Ectodermal cell (in vitro differentiated cells): ENCODE results near the gene R3HDM4.

Experiments used
- H3K27ac ChIP-seq: 2 replicates; pipeline ENCODE4 v1.7.0; 2013; ENCODE audit warnings: mild to moderate bottlenecking, low read depth, low read length; ENCODE audit not compliant: insufficient read depth, poor library complexity, severe bottlenecking
- H3K27me3 ChIP-seq: 2 replicates; pipeline ENCODE4 v1.7.0; 2013; ENCODE audit warnings: mild to moderate bottlenecking, low read length; ENCODE audit not compliant: insufficient read depth, control insufficient read depth, poor library complexity, severe bottlenecking
- H3K36me3 ChIP-seq: one replicate; pipeline ENCODE4 v1.7.0; 2013; ENCODE audit warnings: low read length; ENCODE audit not compliant: control insufficient read depth, insufficient read depth
- H3K4me1 ChIP-seq: one replicate; pipeline ENCODE4 v1.7.0; 2013; ENCODE audit warnings: low read length; ENCODE audit not compliant: control insufficient read depth, insufficient read depth
- H3K4me3 ChIP-seq: 2 replicates; pipeline ENCODE4 v1.7.0; 2013; ENCODE audit warnings: low read depth, low read length, control low read depth; ENCODE audit not compliant: insufficient read depth
- H3K9me3 ChIP-seq: 2 replicates; pipeline ENCODE4 v1.7.0; 2013; ENCODE audit warnings: mild to moderate bottlenecking, low read length, moderate library complexity; ENCODE audit not compliant: control insufficient read depth
- WGBS, 2 experiments: methylation state at CpG; one replicate each; pipeline ENCODE4 v1.1.7; 2013; ENCODE audit warnings: missing lambda C conversion rate in 2 of 2; 5-methylcytosine and 5-hydroxymethylcytosine counted together

R3HDM4 gene

DNA sequence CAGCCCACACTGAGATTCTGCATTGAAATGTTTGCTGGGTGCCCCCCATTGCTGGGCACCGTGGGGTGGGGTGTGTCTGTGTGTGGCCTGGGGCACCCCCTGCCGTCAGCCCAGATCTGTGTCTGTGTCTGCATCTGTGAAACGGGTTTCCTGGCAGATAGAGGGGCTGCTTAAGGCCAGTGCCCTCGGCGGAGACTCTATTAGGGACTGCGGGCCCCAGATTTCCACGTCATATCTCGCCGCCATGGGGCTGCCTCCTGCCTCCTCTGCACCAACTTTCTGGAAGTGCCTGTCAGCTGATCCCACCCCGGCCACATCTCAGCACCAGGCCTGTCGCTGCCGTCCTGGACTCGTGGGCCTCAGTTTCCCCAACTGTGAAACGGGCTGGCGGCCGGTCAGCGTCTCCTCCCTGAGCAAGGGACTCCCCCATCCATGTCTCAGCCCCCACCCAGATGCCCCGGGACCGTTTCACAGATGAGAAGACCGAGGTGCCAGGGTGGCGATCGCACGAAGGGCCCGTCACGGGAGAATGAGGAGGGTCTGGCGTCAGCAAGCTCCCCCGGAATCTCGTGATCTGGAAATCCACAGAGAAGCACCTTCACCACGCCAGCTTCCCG lies 34.2 kb upstream of the R3HDM4 start:
- WGBS, 2 experiments = 95 to 96% methylated on average over 30 of the region's 30 CpGs
- no peaks in the 10 kb centered on the region for H3K4me1 ChIP-seq
- H3K9me3 ChIP-seq = no peaks in the 10 kb centered on the region
- no peak overlapping the region for H3K4me3 ChIP-seq
- peaks cover 8% of the 10 kb centered on the region for H3K36me3 ChIP-seq
- no peaks in the 10 kb centered on the region for H3K27me3 ChIP-seq
- H3K27ac ChIP-seq = no peak overlapping the region

GRCh38 chr19:945401-946252 lies 32.6 kb upstream of the R3HDM4 start:
- Histone ChIP-seq H3K27me3 (no peaks in the 10 kb centered on the region), H3K9me3 (no peaks in the 10 kb centered on the region), H3K4me1 (no peaks in the 10 kb centered on the region), H3K27ac (no peak overlapping the region), H3K36me3 (peaks cover 8% of the 10 kb centered on the region), H3K4me3 (no peak overlapping the region)
- WGBS, 2 experiments = 94% methylated on average over 36 to 37 of the region's 37 CpGs

DNA sequence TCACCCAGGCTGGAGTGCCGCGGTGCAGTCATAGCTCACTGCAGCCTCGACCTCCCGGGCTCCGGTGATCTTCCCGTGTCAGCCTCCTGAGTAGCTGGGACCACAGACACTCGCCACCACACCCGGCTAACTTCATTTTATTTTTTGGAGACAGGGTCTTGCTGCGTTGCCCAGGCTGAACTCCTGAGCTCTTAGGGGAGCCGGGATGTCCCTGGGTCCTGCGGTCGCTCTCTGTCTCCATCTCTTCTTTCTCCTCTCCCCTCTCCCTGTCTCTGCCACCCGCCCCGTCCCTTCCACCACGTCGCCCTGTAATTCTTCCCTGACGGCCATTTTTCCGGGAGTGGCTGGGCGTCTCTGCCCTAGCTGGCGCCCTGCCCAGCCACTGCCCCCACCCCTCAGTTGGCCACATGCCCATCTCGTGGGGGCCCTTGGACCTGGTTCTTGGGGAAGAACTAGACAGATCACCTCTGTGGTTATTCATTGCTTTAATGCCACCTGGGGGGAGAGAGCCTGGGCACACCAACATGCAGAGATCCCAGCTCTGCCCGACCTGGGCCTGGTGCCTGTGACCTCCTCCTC lies 31.7 kb upstream of the R3HDM4 start:
- H3K9me3 ChIP-seq = no peaks in the 10 kb centered on the region
- 92 to 94% methylated on average over 22 of the region's 22 CpGs for WGBS, 2 experiments
- no peaks in the 10 kb centered on the region for H3K27me3 ChIP-seq
- H3K27ac ChIP-seq = no peak overlapping the region
- no peak overlapping the region for H3K4me3 ChIP-seq
- peaks cover 8% of the 10 kb centered on the region for H3K36me3 ChIP-seq
- H3K4me1 ChIP-seq = no peaks in the 10 kb centered on the region

DNA sequence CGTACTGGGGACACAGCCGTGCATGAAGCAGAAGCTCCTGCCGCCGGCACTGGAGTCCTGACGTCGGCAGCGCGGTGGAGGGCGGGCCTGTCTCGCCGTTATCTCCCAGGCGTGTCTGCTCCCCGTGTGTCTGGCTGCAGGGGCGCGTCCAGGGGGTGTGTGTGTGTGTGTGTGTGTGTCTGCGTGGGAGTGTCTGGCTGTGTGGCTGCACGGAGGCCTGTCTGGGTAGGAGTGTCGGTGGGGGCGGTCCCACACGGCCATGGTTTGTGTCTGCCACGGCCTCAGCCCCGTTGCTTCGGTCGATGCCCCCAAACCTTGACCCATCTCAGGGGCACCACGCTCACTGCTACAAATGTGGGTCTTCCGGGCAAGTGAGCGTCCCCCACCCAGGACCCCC lies 31.1 kb upstream of the R3HDM4 start:
- H3K36me3 ChIP-seq = peaks cover 13% of the 10 kb centered on the region
- no peaks in the 10 kb centered on the region for H3K4me1 ChIP-seq
- WGBS, 2 experiments = 95% methylated on average over 27 of the region's 27 CpGs
- no peak overlapping the region for H3K4me3 ChIP-seq
- H3K9me3 ChIP-seq = no peaks in the 10 kb centered on the region
- no peaks in the 10 kb centered on the region for H3K27me3 ChIP-seq
- no peak overlapping the region for H3K27ac ChIP-seq

- H3K4me1 ChIP-seq = no peaks in the 10 kb centered on the region
- no peak overlapping the region for H3K4me3 ChIP-seq
- H3K27ac ChIP-seq = no peak overlapping the region
- no peaks in the 10 kb centered on the region for H3K27me3 ChIP-seq
- H3K36me3 ChIP-seq = peaks cover 14% of the 10 kb centered on the region
- no peaks in the 10 kb centered on the region for H3K9me3 ChIP-seq
- 95 to 96% methylated on average over 17 of the region's 17 CpGs for WGBS, 2 experiments
These were observed 30.6 kb upstream of the R3HDM4 start for GRCh38 chr19:943551-944170.

GRCh38 chr19:942133-942645 lies 29.2 kb upstream of the R3HDM4 start:
- Histone ChIP-seq H3K4me1 (no peaks in the 10 kb centered on the region), H3K27me3 (no peaks in the 10 kb centered on the region), H3K36me3 (peaks cover 17% of the 10 kb centered on the region), H3K27ac (no peak overlapping the region), H3K4me3 (no peak overlapping the region), H3K9me3 (no peaks in the 10 kb centered on the region)
- 93 to 94% methylated on average over 32 of the region's 32 CpGs for WGBS, 2 experiments

DNA sequence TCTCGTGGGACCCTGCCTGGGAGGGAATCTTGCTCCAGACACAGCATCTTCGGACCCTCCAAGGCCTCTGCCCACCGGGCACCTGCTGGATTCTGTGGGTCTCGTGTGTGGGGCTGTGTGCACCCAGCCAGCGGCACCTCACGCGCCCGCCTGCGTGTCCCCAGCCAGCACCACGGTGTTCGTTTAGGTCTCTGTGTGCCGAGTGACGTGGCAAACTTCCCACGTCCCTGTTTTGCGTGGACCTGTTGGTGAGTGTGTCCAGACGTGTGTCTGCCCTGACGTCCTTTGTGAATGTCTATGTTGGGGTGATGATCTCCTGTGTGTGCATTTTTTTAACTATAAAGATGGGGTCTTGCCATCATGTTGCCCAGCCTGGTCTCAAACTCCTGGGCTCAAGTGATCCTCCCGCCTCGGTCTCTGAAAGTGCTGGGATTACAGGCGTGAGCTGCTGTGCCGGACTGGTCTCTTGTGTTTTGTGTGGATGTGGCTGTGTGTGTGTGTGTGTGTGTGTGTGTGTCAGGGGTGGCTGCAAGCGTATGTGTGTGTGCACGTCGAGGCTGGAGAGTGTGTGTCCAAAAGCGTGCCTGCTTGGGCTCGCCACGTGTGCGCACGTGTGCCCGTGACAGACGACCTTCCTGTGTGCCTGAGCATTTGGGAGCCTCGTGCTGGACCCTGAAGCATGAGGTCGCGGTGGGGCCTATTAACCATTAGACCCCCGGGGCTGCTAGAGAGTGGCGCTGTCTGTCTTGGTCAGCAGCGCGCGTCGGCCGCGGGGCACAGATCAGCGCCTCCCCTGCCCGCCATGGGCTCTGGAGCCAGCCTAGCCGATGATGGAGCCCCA lies 28.5 kb upstream of the R3HDM4 start:
- no peaks in the 10 kb centered on the region for H3K4me1 ChIP-seq
- no peak overlapping the region for H3K4me3 ChIP-seq
- H3K27me3 ChIP-seq = no peaks in the 10 kb centered on the region
- H3K36me3 ChIP-seq = peaks cover 18% of the 10 kb centered on the region
- no peaks in the 10 kb centered on the region for H3K9me3 ChIP-seq
- no peak overlapping the region for H3K27ac ChIP-seq
- 92 to 93% methylated on average over 45 of the region's 45 CpGs for WGBS, 2 experiments

GRCh38 chr19:940591-941291 lies 27.7 kb upstream of the R3HDM4 start:
- Histone ChIP-seq H3K27ac (no peak overlapping the region), H3K27me3 (no peaks in the 10 kb centered on the region), H3K4me3 (no peak overlapping the region), H3K4me1 (no peaks in the 10 kb centered on the region), H3K36me3 (peaks cover 18% of the 10 kb centered on the region), H3K9me3 (no peaks in the 10 kb centered on the region)
- 96% methylated on average over 64 of the region's 64 CpGs for WGBS, 2 experiments

- Histone ChIP-seq H3K27me3 (no peaks in the 10 kb centered on the region), H3K27ac (no peak overlapping the region), H3K36me3 (peaks cover 22% of the 10 kb centered on the region), H3K4me3 (no peak overlapping the region), H3K4me1 (no peaks in the 10 kb centered on the region), H3K9me3 (no peaks in the 10 kb centered on the region)
- WGBS, 2 experiments = 97% methylated on average over 7 of the region's 7 CpGs
These were observed 26.9 kb upstream of the R3HDM4 start for GRCh38 chr19:939922-940321.
